GM12878 (cell line): ENCODE results near the gene IMPACT.

Source experiments
- GABPA ChIP-seq: IDR thresholded peaks from 2 replicates; pipeline ENCODE4 v1.6.1; 2014; ENCODE audit warnings: antibody characterized with exemption, low read depth, mild to moderate bottlenecking, inconsistent platforms
- IKZF1 ChIP-seq: fragments of 450-650 bp; conservative IDR thresholded peaks from 2 replicates; pipeline ENCODE4 v1.6.1; 2017; ENCODE audit warnings: antibody characterized with exemption, mild to moderate bottlenecking
- MAX ChIP-seq: IDR thresholded peaks from 2 replicates; pipeline ENCODE4 v1.6.1; 2012; ENCODE audit warnings: low read depth, low read length, improper control_type of control experiment
- POLR2A ChIP-seq: IDR thresholded peaks from 2 replicates; pipeline ENCODE4 v1.6.1; 2011; ENCODE audit warnings: low read depth, mild to moderate bottlenecking, low read length
- RAD21 ChIP-seq: IDR thresholded peaks from 2 replicates; pipeline ENCODE4 v1.6.1; 2011; ENCODE audit warnings: mild to moderate bottlenecking, low read depth, low read length, moderate library complexity; ENCODE audit not compliant: insufficient read depth
- SPI1 ChIP-seq: IDR thresholded peaks from 2 replicates; pipeline ENCODE4 v1.6.1; 2011; ENCODE audit warnings: low read depth, mild to moderate bottlenecking, low read length, moderate library complexity, borderline replicate concordance; ENCODE audit not compliant: insufficient read depth
- ZNF384 ChIP-seq: IDR thresholded peaks from 2 replicates; pipeline ENCODE4 v1.6.1; 2012; ENCODE audit warnings: low read depth, mild to moderate bottlenecking, low read length, improper control_type of control experiment, borderline replicate concordance

- TF ChIP-seq RAD21 (no peak), ZNF384 (no peak), IKZF1 (no peak), GABPA (no peak), SPI1 (no peak), MAX (no peak), POLR2A (no peak)
These were observed 2.7 kb downstream of the IMPACT start for GRCh38 chr18:24429188-24429587.
